ENCODE results near the gene SYT6.

SYT6 gene

GRCh38 chr1:114178936-114179335 is 25.3 kb upstream of the SYT6 start:
- H3K27me3 ChIP-seq (ENCODE audit: control insufficient read depth, insufficient read depth, low read length, poor library complexity, severe bottlenecking), result no peaks in the 10 kb centered on the region
- H3K36me3 ChIP-seq (ENCODE audit: control insufficient read depth, insufficient read depth, low read length), result no peaks in the 10 kb centered on the region
- no peaks in the 10 kb centered on the region for H3K9me3 ChIP-seq (ENCODE audit: control insufficient read depth, low read length)
- H3K4me3 ChIP-seq (ENCODE audit: insufficient read depth, low read depth, low read length), result no peak overlapping the region
- no peak overlapping the region for H3K27ac ChIP-seq (ENCODE audit: insufficient read depth, low read depth, low read length, poor library complexity, severe bottlenecking)
- no peaks in the 10 kb centered on the region for H3K4me1 ChIP-seq (ENCODE audit: control insufficient read depth, insufficient read depth, low read length)
- 93% methylated on average over 2 of the region's 2 CpGs for WGBS, 2 experiments

- Histone ChIP-seq H3K4me1 (ENCODE audit: control insufficient read depth, insufficient read depth, low read length) (no peaks in the 10 kb centered on the region), H3K36me3 (ENCODE audit: control insufficient read depth, insufficient read depth, low read length) (no peaks in the 10 kb centered on the region), H3K9me3 (ENCODE audit: control insufficient read depth, low read length) (no peaks in the 10 kb centered on the region), H3K27me3 (ENCODE audit: control insufficient read depth, insufficient read depth, low read length, poor library complexity, severe bottlenecking) (no peaks in the 10 kb centered on the region), H3K27ac (ENCODE audit: insufficient read depth, low read depth, low read length, poor library complexity, severe bottlenecking) (no peak overlapping the region), H3K4me3 (ENCODE audit: insufficient read depth, low read depth, low read length) (no peak overlapping the region)
Observed at GRCh38 chr1:114177282-114177681, 23.6 kb upstream of the SYT6 start.

- no peaks in the 10 kb centered on the region for H3K27me3 ChIP-seq (ENCODE audit: control insufficient read depth, insufficient read depth, low read length, poor library complexity, severe bottlenecking)
- H3K4me1 ChIP-seq (ENCODE audit: control insufficient read depth, insufficient read depth, low read length), result no peaks in the 10 kb centered on the region
- no peak overlapping the region for H3K4me3 ChIP-seq (ENCODE audit: insufficient read depth, low read depth, low read length)
- no peak overlapping the region for H3K27ac ChIP-seq (ENCODE audit: insufficient read depth, low read depth, low read length, poor library complexity, severe bottlenecking)
- H3K36me3 ChIP-seq (ENCODE audit: control insufficient read depth, insufficient read depth, low read length), result no peaks in the 10 kb centered on the region
- H3K9me3 ChIP-seq (ENCODE audit: control insufficient read depth, low read length), result no peaks in the 10 kb centered on the region
- 94% methylated on average over 2 of the region's 2 CpGs; no CpG with 5 or more reads in 1 of the 2 experiments for WGBS, 2 experiments
Observed at GRCh38 chr1:114176366-114176765, 22.7 kb upstream of the SYT6 start.

GRCh38 chr1:114173680-114174079 is 20.0 kb upstream of the SYT6 start:
- H3K9me3 ChIP-seq (ENCODE audit: control insufficient read depth, low read length), result no peaks in the 10 kb centered on the region
- WGBS, 2 experiments, result 73% methylated on average over 5 of the region's 5 CpGs
- H3K4me1 ChIP-seq (ENCODE audit: control insufficient read depth, insufficient read depth, low read length), result no peaks in the 10 kb centered on the region
- no peaks in the 10 kb centered on the region for H3K36me3 ChIP-seq (ENCODE audit: control insufficient read depth, insufficient read depth, low read length)
- no peak overlapping the region for H3K27ac ChIP-seq (ENCODE audit: insufficient read depth, low read depth, low read length, poor library complexity, severe bottlenecking)
- H3K4me3 ChIP-seq (ENCODE audit: insufficient read depth, low read depth, low read length), result no peak overlapping the region
- no peaks in the 10 kb centered on the region for H3K27me3 ChIP-seq (ENCODE audit: control insufficient read depth, insufficient read depth, low read length, poor library complexity, severe bottlenecking)

- Histone ChIP-seq H3K27ac (ENCODE audit: insufficient read depth, low read depth, low read length, poor library complexity, severe bottlenecking) (no peak overlapping the region), H3K27me3 (ENCODE audit: control insufficient read depth, insufficient read depth, low read length, poor library complexity, severe bottlenecking) (no peaks in the 10 kb centered on the region), H3K4me1 (ENCODE audit: control insufficient read depth, insufficient read depth, low read length) (peaks cover 3% of the 10 kb centered on the region), H3K4me3 (ENCODE audit: insufficient read depth, low read depth, low read length) (no peak overlapping the region), H3K9me3 (ENCODE audit: control insufficient read depth, low read length) (no peaks in the 10 kb centered on the region), H3K36me3 (ENCODE audit: control insufficient read depth, insufficient read depth, low read length) (no peaks in the 10 kb centered on the region)
- 94% methylated on average over 3 of the region's 3 CpGs for WGBS, 2 experiments
Observed at GRCh38 chr1:114169509-114169908, 15.8 kb upstream of the SYT6 start.

GRCh38 chr1:114167226-114167625 is 13.6 kb upstream of the SYT6 start:
- WGBS, 2 experiments, result 85 to 87% methylated on average over 3 of the region's 3 CpGs
- H3K4me1 ChIP-seq (ENCODE audit: control insufficient read depth, insufficient read depth, low read length), result peaks cover 3% of the 10 kb centered on the region
- no peak overlapping the region for H3K27ac ChIP-seq (ENCODE audit: insufficient read depth, low read depth, low read length, poor library complexity, severe bottlenecking)
- no peaks in the 10 kb centered on the region for H3K9me3 ChIP-seq (ENCODE audit: control insufficient read depth, low read length)
- H3K36me3 ChIP-seq (ENCODE audit: control insufficient read depth, insufficient read depth, low read length), result no peaks in the 10 kb centered on the region
- no peaks in the 10 kb centered on the region for H3K27me3 ChIP-seq (ENCODE audit: control insufficient read depth, insufficient read depth, low read length, poor library complexity, severe bottlenecking)
- no peak overlapping the region for H3K4me3 ChIP-seq (ENCODE audit: insufficient read depth, low read depth, low read length)

GRCh38 chr1:114164840-114165543 is 11.3 kb upstream of the SYT6 start:
- Histone ChIP-seq H3K27ac (ENCODE audit: insufficient read depth, low read depth, low read length, poor library complexity, severe bottlenecking) (no peak overlapping the region), H3K4me1 (ENCODE audit: control insufficient read depth, insufficient read depth, low read length) (peaks cover 3% of the 10 kb centered on the region), H3K4me3 (ENCODE audit: insufficient read depth, low read depth, low read length) (no peak overlapping the region), H3K9me3 (ENCODE audit: control insufficient read depth, low read length) (no peaks in the 10 kb centered on the region), H3K27me3 (ENCODE audit: control insufficient read depth, insufficient read depth, low read length, poor library complexity, severe bottlenecking) (no peaks in the 10 kb centered on the region), H3K36me3 (ENCODE audit: control insufficient read depth, insufficient read depth, low read length) (no peaks in the 10 kb centered on the region)
- 96% methylated on average over 3 of the region's 3 CpGs for WGBS, 2 experiments

- H3K36me3 ChIP-seq (ENCODE audit: control insufficient read depth, insufficient read depth, low read length), result no peaks in the 10 kb centered on the region
- 87 to 90% methylated on average over 2 of the region's 2 CpGs for WGBS, 2 experiments
- H3K4me3 ChIP-seq (ENCODE audit: insufficient read depth, low read depth, low read length), result no peak overlapping the region
- H3K4me1 ChIP-seq (ENCODE audit: control insufficient read depth, insufficient read depth, low read length), result no peaks in the 10 kb centered on the region
- H3K9me3 ChIP-seq (ENCODE audit: control insufficient read depth, low read length), result no peaks in the 10 kb centered on the region
- H3K27ac ChIP-seq (ENCODE audit: insufficient read depth, low read depth, low read length, poor library complexity, severe bottlenecking), result no peak overlapping the region
- peaks cover 7% of the 10 kb centered on the region for H3K27me3 ChIP-seq (ENCODE audit: control insufficient read depth, insufficient read depth, low read length, poor library complexity, severe bottlenecking)
Observed at GRCh38 chr1:114159941-114160340, 6.3 kb upstream of the SYT6 start.

- Histone ChIP-seq H3K36me3 (ENCODE audit: control insufficient read depth, insufficient read depth, low read length) (no peaks in the 10 kb centered on the region), H3K4me3 (ENCODE audit: insufficient read depth, low read depth, low read length) (no peak overlapping the region), H3K27me3 (ENCODE audit: control insufficient read depth, insufficient read depth, low read length, poor library complexity, severe bottlenecking) (peaks cover 33% of the 10 kb centered on the region), H3K9me3 (ENCODE audit: control insufficient read depth, low read length) (no peaks in the 10 kb centered on the region), H3K27ac (ENCODE audit: insufficient read depth, low read depth, low read length, poor library complexity, severe bottlenecking) (no peak overlapping the region), H3K4me1 (ENCODE audit: control insufficient read depth, insufficient read depth, low read length) (peaks cover 7% of the 10 kb centered on the region)
- WGBS, 2 experiments, result 72 to 79% methylated on average over 5 to 6 of the region's 6 CpGs
Observed at GRCh38 chr1:114157275-114157660, 3.6 kb upstream of the SYT6 start.

- Histone ChIP-seq H3K36me3 (ENCODE audit: control insufficient read depth, insufficient read depth, low read length) (no peaks in the 10 kb centered on the region), H3K9me3 (ENCODE audit: control insufficient read depth, low read length) (no peaks in the 10 kb centered on the region), H3K4me1 (ENCODE audit: control insufficient read depth, insufficient read depth, low read length) (peaks cover 7% of the 10 kb centered on the region), H3K27ac (ENCODE audit: insufficient read depth, low read depth, low read length, poor library complexity, severe bottlenecking) (no peak overlapping the region), H3K27me3 (ENCODE audit: control insufficient read depth, insufficient read depth, low read length, poor library complexity, severe bottlenecking) (peaks cover 39% of the 10 kb centered on the region), H3K4me3 (ENCODE audit: insufficient read depth, low read depth, low read length) (no peak overlapping the region)
- 63 to 64% methylated on average over 4 to 5 of the region's 5 CpGs for WGBS, 2 experiments
Observed at GRCh38 chr1:114156538-114157274, 3.0 kb upstream of the SYT6 start.
